Measurements from ENCODE around the gene ACSF3. TPM values are rescaled to one million over a fixed set of nuclear protein-coding genes. Genes with fewer than 3 reads are reported as not detected.
"Not testable (repeated sequence)": the region's sequence is repeated elsewhere in the genome, so short reads cannot be mapped to it uniquely, and the experiment has no call there.

Gene ACSF3
- total RNA-seq, 1 experiment from 2014 or later = 30.8 TPM

GRCh38 chr16:89066721-89067120 lies 26.9 kb upstream of the ACSF3 start:
- Histone ChIP-seq H3K27ac (ENCODE audit: low read length) (no peak overlapping the region), H3K9me3 (ENCODE audit: control insufficient read depth, insufficient read depth, low read depth, low read length) (no peaks in the 10 kb centered on the region), H3K27me3 (ENCODE audit: control insufficient read depth, insufficient read depth, low read length) (no peaks in the 10 kb centered on the region), H3K36me3 (ENCODE audit: control insufficient read depth, insufficient read depth, low read length) (no peaks in the 10 kb centered on the region), H3K4me1 (ENCODE audit: control insufficient read depth, insufficient read depth, low read length) (no peaks in the 10 kb centered on the region), H3K4me3 (ENCODE audit: low read depth in 2 of 2, low read length in 2 of 2) (no peak overlapping the region)
- BruUV-seq (replicated peaks) = no TSS peak
- ATAC-seq = no peak
- TF ChIP-seq CTCF (IDR thresholded peaks at IDR 0.05) (no peak), REST (IDR thresholded peaks at IDR 0.05; ENCODE audit: insufficient read depth in 1 of 2, low read depth in 2 of 2, low read length in 1 of 2) (no peak), SIN3A (IDR thresholded peaks at IDR 0.05; ENCODE audit: borderline replicate concordance, insufficient read depth, low read depth, low read length) (no peak), TCF7L2 (IDR thresholded peaks at IDR 0.05; ENCODE audit: low read depth, low read length) (no peak), POLR2AphosphoS5 (IDR thresholded peaks at IDR 0.05; ENCODE audit: low read depth, low read length) (no peak)
- intact Hi-C loops (cut with micrococcal nuclease; ENCODE audit: unreplicated experiment) = no loop called here
- DNase-seq (ENCODE audit: low read depth, low spot score) = no peak
- POLR2A ChIA-PET = no interaction called here
- CTCF ChIA-PET = no interaction called here
- in situ Hi-C loops (cut with HindIII; ENCODE audit: low pct_unique_long_range_greater_than_20kb, low sequenced_read_pairs) = no loop called here

GRCh38 chr16:89067677-89068443 lies 25.8 kb upstream of the ACSF3 start:
- Histone ChIP-seq H3K4me3 (ENCODE audit: low read depth in 2 of 2, low read length in 2 of 2) (no peak overlapping the region), H3K27me3 (ENCODE audit: control insufficient read depth, insufficient read depth, low read length) (no peaks in the 10 kb centered on the region), H3K4me1 (ENCODE audit: control insufficient read depth, insufficient read depth, low read length) (no peaks in the 10 kb centered on the region), H3K9me3 (ENCODE audit: control insufficient read depth, insufficient read depth, low read depth, low read length) (no peaks in the 10 kb centered on the region), H3K36me3 (ENCODE audit: control insufficient read depth, insufficient read depth, low read length) (no peaks in the 10 kb centered on the region), H3K27ac (ENCODE audit: low read length) (no peak overlapping the region)
- DNase-seq (ENCODE audit: low read depth, low spot score) (no peak), ATAC-seq (no peak)
- intact Hi-C loops (cut with micrococcal nuclease; ENCODE audit: unreplicated experiment) (no loop called here), in situ Hi-C loops (cut with HindIII; ENCODE audit: low pct_unique_long_range_greater_than_20kb, low sequenced_read_pairs) (no loop called here)
- ChIA-PET CTCF (no interaction called here), POLR2A (no interaction called here)
- BruUV-seq (replicated peaks) = no TSS peak
- no peak for TF ChIP-seq SIN3A (IDR thresholded peaks at IDR 0.05; ENCODE audit: borderline replicate concordance, insufficient read depth, low read depth, low read length)
- TF ChIP-seq POLR2AphosphoS5 (IDR thresholded peaks at IDR 0.05; ENCODE audit: low read depth, low read length) = no peak
- no peak for TF ChIP-seq TCF7L2 (IDR thresholded peaks at IDR 0.05; ENCODE audit: low read depth, low read length)
- no peak for TF ChIP-seq REST (IDR thresholded peaks at IDR 0.05; ENCODE audit: insufficient read depth in 1 of 2, low read depth in 2 of 2, low read length in 1 of 2)
- no peak for TF ChIP-seq CTCF (IDR thresholded peaks at IDR 0.05)

DNA sequence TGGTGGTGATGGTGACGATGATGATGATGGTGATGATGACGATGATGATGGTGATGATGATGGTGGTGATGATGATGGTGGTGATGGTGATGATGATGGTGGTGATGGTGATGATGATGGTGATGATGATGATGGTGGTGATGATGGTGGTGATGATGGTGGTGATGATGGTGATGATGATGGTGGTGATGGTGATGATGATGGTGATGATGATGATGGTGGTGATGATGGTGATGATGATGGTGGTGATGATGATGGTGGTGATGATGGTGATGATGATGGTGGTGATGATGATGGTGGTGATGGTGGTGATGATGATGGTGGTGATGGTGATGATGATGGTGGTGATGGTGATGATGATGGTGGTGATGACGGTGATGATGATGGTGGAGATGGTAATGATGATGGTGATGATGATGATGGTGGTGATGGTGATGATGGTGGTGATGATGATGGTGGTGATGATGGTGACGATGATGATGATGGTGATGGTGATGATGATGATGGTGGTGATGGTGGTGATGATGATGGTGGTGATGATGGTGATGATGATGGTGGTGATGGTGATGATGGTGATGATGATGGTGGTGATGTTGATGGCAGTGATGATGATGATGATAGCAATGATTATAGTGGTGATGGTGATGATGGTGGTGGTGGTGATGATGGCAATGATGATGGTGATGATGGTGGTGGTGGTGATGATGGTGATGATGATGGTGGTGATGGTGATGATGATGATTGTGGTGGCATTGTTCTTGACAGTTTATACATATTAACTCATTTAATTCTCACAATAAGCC lies 24.6 kb upstream of the ACSF3 start:
- in situ Hi-C loops (cut with HindIII; ENCODE audit: low pct_unique_long_range_greater_than_20kb, low sequenced_read_pairs); H3K4me3 ChIP-seq (ENCODE audit: low read depth in 2 of 2, low read length in 2 of 2); H3K4me1 ChIP-seq (ENCODE audit: control insufficient read depth, insufficient read depth, low read length); POLR2A ChIA-PET; BruUV-seq (replicated peaks); H3K27ac ChIP-seq (ENCODE audit: low read length); ATAC-seq; H3K9me3 ChIP-seq (ENCODE audit: control insufficient read depth, insufficient read depth, low read depth, low read length); H3K27me3 ChIP-seq (ENCODE audit: control insufficient read depth, insufficient read depth, low read length); H3K36me3 ChIP-seq (ENCODE audit: control insufficient read depth, insufficient read depth, low read length); CTCF ChIA-PET; intact Hi-C loops (cut with micrococcal nuclease; ENCODE audit: unreplicated experiment); DNase-seq (ENCODE audit: low read depth, low spot score): not testable (repeated sequence)

All from Panc1 (cell line).